Stimulated activated CD8-positive, alpha-beta memory T cell treated with anti-CD3 and anti-CD28 coated beads, Interleukin-7, amount 100 ng/mL, for 4 hours (primary cell): ENCODE data around the gene HTR2A.

ENCODE experiments used
- DNase-seq, 2 donors: peaks; one replicate each; pipeline ENCODE4 v3.0.0-alpha.2; 2020; ENCODE audit warnings: low read depth in 2 of 2

The HTR2A gene

DNA sequence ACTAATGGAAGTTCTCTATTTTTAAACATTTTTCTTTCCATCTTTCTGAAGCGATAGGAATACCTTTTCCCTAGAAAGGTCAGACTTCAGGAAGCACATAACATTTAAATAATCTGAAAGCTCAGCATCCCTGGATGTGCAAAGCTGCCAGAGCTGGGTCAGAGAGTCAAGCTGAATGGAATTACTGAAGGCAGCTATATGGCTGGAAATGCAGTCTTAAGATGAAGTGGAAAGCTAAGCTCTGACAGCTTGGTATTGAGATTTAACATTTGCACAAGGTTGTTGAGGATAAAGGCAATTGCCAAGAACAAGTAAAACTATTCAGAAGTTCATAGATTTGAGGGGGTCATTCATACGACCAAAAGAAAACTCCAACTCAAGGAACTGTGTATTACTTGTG lies 28.8 kb downstream of the HTR2A start:
- DNase-seq: no peak

DNA sequence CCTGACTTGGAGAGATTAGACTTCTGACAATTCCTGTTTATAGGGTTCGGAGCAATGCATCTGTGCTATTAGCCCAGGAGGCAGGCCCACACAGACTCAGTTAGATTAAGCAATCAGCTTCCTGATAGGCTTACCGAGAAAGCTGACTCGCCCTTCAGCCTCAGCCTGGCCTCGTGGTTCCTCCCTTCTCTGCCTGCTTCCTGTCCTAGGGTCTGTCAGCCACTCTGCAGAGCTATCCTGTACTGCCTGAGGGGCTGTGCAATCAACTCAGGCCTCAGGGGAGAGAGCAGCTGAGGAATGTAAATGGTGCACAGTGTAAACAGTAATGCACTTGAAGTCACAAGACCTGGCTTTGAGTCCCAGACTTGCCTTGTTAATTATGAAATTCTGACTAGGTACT lies 30.7 kb downstream of the HTR2A start:
- DNase-seq: no peak

DNA sequence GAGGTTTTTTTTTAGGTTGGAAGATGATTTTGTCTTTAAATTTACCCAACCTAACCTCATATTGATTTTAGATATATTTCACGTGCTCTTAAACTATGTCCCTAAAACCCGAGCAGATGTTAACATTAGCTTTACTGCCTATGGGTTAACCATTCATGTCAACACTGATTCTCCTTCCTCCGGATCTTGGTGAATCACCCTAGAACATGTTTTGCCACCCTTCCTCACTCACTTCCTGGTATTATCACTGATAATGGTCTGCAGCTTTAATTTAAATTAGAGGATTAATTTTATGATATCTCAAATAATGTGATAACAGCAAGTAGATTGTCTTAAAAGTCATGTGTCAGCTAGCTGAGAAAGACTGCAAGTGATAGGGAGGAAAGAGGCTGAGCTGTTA lies 31.9 kb downstream of the HTR2A start:
- no peak for DNase-seq

DNA sequence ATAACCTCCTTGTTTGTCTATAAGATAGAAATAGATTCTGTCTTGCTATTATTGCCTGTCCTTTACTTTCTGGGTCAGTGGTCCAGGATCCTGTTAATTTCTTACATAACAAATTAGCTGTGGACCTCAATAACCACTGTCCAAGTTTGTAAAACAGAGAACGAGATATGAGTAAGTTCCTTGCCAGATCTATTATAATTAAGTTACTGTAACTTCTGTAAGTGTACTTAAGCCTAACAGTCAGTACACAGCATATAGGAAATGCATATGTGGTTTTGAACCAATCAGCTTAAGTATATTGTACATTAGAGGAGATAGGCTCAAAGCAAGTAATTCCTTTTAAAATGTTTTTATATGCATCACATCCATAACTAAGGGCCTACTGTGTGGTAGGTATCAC lies 34.9 kb downstream of the HTR2A start:
- no peak for DNase-seq

DNA sequence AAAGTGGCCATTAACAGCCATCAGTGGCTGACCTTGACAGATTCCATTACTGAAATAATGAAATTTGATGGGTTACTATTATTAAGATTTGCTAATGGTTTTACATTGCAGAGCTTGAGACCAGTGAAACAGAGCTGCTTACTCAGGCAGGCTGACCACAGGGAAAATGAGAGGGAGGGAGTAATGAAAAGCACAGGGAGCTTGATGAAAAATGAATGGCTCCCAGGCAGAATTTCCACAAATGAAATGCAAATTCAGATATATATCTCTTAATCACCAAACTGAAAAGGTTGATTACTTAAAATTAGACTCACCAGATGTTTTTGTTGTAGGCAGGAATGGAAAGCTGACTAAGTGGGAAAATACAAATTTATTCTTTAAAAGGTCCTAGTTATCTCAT lies 36.1 kb downstream of the HTR2A start:
- DNase-seq: no peak

DNA sequence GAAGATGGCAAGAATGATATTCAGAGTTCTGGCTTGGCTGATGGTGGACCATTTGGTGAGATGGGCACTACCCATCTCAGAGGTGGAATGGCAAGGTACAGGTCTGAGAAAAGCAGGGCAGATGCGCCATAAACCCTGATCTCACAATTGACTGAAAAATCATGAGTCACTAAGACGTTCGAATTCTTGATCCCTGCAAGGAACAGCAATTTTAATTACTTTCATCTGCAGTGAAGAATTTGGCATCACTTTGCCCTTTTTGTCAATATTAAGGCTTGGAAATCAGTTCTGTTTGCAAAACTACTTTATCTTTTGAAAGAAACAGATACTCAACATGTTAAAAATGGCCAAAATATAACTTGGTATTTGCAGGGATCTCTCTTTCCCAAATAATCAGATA lies 38.1 kb downstream of the HTR2A start:
- DNase-seq: no peak

DNA sequence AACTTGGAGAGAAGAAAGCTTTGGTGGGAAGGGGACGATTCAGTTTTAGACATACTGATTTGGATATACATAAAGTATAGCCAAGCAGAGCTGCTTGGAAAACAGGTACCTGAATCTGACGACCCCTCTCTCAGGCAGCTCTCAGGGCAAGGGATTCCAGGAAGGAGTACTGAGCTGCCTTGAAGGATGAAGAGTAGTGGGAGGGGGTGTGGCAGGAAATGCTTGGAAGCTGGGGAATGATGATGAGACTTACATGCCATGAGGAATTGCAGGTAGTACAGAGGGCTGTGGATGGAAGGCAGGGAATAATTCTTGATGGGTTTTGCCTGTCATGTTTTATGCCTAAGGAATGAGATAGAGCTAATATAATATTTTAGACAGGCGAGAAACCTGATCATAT lies 38.7 kb downstream of the HTR2A start:
- DNase-seq: no peak

DNA sequence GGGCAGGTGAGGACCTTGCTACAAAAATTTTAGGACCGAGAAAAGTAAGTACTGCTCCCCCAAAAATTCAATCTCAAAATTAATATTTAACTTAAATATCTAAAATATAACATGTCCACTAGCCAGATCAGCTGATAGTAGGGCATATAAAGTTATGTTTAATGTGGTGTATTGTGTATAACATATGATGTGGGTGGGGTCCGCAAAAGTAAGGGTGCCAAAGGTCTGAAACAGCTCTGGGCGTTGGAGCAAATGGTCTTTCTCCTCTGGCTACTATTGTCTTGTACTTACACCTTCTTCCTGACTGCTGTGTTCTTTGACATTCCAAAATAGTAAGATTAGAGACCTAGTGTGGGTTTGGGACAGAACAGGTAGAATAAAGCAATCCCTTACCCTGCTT lies 41.2 kb downstream of the HTR2A start:
- DNase-seq: no peak

DNA sequence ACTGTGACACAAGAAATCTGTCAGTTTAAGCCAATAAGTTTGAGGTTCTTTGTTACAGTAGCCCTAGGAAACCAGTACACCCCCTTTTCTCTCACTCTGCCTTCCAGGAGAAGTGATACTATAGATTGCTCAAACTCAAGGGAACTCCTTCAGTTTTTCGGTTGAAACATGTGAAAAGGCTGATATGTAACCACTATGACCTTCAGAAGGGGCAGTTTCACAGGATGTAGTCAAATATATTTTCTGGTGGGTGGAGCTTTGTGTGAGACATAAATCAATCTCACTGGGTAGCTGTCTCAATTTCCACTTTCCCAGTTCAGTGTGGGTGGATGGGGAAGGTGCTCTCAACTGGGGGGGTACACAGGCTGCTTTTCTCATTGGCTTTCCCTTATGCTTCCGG lies 41.7 kb downstream of the HTR2A start:
- DNase-seq: no peak

DNA sequence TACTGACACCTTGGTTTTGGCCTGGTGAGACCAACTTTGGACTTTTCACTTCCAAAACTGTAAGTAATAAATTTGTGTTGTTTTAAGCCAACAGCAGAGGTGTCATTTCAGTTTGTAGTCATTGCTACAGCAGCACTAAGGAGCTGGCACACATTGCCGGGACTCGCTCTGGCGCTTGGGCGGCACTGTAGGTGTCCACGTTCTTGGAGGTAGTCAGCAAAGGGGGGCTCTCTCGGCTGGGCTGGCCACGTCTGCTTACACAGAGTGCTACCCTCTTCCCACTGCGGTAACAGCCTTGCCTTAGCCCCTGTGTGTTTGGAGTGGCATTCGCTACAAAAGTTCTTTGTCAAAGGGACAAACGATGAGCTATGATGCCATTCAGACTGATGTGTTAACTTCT lies 44.7 kb downstream of the HTR2A start:
- DNase-seq: no peak

DNA sequence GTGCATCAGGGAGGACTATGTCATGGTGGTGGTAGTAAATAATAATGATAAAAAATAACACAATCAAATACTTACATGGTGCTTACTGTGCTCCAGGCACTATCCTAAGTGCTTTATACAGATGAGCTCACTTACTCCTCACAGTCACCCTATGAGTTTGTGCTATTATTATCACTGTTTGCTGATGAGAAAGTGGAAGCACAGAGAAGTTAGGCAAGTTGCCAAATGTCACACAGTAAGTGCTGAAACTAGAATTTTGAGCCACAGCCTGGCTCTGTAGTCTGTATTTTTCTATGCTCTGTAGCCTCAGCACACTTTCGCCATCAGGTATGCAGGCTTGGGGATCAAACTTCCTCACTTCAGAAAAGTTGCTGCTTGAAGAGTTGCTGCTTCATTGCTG lies 46.6 kb downstream of the HTR2A start:
- DNase-seq: no peak

DNA sequence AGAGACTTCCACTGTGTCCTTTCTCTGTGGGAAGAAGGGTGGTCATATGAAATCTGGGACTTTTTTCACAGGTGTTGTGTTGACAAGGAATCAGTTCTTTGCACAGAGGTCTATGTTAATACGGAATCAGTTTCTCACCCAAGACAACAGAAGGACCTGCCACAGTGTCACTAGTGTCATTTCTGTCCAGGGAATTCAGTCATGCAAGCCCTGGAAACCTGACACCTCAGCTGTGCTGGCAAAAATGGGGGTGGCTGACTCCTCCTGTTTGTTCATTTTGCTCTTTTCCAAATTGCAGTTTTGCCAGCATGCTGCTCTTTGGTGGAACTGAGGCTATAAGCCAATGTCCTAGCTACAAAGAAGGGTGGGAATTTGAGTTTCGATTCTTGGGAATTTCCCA lies 50.1 kb downstream of the HTR2A start:
- DNase-seq: no peak

DNA sequence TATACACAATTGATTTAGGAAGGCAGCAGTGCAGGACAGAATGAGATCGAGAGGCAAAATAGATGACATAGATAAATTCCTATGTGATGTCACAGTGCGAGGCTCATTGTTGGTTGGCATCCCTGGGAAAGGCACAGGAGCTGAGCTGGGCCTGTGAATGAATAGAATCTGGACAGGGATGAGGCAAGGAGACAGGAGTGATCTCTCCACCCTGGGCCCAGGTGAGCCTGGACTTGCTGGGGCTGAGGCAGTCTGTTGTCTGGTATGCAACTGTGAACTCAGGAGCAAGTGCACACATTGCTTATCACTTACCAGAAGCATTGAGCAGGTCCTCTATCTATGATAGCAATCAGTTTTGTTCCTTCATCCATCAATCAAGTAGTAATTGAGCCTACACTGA lies 51.7 kb downstream of the HTR2A start:
- DNase-seq: no peak

DNA sequence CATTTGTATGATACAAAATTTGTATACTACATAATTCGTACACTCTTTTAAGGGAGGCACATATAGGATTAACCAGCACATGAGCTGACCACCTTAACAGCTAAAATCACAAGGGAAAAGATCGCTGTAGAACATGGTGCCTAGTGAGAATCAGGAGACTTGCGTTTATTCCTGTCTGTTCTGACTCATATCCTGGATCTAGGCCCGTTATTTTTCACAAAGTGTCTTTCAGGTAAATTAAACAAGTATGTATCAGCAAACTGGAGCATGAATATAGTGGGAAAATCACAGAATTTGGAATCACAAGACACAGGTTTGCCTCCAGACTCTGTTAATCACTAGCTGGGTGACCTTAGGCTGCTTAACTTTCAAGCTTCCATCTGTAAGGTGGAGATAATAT lies 52.4 kb downstream of the HTR2A start:
- no peak for DNase-seq

DNA sequence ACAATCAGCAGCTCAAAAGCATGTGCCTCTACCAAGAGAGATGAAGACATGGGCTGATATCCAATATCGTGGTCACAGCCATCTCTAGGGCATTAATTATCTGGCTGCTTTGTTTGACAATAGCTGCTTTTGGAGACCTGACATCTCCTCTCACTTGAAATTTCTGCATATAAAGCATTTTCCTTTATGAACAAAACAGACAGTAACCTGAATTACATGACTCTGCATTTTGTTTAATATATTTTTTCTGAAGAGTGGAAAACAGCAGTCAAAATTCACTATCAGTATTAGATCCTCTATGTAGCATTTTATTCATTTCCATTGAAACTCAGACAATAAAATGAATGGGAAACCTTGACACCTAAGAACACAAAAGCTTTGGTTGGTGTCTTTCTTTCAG lies 57.5 kb downstream of the HTR2A start:
- no peak for DNase-seq

DNA sequence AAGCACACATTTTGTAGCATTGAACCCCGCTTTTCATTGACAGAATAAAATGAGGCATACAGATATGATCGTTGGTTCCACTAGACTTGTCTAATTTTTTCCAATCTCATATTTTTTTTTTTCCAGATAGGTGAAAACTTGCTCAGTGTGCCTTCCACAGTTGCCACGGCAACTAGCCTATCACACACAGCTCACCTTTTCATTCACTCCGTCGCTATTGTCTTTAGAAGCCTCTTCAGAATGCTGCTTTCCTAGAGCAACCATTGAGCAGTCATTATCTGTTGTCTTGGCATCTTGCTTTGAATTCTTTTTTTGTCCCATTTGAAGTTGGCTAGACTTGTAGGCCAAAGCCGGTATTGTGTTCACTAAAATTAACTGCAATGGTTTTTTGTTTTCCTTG lies 62.2 kb downstream of the HTR2A start:
- DNase-seq: no peak

DNA sequence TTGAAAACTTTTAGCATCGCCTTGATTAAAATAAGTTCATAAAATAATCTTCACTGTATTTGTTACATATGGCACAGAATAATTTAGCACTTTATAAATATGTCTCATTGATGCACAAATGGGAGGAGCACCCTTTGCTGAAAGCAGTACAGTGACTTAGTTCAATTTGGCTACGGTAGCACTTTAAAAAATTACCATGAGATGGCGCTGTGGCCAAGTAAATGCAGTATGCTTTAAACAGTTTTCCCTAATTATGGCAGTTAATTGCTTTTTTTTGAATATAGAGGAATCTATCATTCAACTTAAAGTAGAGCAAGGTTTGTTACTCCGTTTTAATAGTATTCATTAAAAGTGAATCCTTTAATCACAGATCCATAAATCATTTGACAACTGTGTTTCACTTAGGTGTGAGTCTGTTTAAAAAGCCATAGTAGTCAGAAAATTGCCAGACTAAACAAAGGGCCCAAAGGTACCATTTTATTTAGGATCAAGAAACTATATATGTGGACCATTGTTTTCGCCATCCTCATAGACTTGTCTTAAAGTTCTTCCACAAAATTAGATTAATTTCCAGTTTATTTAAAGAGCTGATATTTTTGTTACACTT lies 65.2 kb downstream of the HTR2A start:
- DNase-seq: no peak

DNA sequence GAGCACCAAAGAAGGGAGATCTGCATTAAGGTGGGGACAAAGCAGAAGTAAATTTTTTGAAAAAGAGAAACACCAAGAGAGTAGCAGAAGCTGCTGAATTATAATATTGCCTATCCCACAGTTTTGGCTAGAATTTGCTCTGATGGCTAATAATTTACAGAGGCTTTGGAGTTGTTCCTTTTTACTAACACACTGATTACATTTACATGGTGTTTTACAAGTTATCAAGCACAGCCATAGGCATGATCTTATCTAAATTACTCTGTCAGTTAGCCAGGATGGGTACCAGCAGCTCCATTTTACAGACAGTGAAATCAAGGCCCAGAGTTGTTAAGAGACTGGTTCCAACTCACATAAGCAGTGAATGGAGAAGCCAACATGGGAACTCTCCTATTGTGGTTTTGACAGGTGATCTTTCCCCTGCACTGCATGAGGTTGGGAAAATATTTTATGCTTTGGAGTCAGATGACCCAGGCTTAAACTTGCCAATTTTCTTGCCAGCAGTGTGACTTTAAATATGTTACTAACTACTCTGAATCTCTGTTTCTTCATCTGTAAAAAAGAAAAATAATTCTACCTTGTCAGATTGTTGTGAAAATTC lies 66.3 kb downstream of the HTR2A start:
- DNase-seq: no peak

DNA sequence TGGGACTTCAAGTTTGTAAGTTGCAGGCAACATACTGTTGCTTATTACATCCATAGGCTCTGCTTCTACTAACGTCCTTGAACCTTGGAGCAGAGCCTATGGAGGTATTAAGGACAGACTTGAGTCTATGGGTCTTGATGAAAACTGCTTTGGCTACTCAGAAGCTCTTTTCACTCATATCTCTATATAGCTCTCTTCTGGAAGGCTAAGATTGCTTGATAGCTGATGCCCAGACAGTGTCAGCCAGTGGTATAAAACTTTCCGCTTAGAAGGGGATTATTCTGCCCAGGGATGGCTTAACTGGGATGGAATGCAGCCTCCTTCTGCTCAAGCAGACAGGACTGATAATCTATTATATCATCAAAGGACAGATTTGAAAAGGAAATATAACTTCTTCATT lies 74.3 kb downstream of the HTR2A start:
- DNase-seq: no peak

DNA sequence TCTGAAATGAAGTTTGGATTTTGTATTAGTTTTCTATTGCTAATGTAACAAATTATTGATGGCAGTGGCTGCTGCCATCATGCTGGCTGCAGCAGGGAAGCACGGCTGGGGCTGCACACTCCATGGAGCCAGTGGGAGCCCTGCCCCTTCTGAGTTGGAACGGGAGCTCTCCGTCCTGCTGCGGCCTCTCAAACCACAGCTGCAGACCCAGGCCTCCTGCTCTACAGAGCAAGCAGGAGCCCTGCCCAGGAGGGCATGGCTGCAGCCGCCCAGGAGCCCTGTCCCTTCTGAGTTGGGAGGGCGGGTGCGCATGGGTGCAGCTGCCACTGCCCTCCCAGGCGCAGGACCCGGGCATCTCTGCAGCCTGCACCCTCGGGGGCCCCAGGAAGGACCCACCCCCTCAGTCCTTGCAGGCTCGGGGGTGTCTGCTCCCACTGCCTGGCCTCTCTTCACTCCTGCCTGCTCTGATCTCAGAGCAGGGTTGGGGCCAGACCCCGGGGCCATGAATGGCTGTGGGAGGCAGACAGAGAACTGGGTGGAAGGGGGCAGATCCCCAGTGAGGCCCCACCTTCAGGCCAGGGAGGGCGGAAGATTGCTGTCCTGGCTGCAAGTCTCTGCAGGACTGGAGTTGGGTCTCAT lies 78.9 kb downstream of the HTR2A start:
- no peak for DNase-seq

DNA sequence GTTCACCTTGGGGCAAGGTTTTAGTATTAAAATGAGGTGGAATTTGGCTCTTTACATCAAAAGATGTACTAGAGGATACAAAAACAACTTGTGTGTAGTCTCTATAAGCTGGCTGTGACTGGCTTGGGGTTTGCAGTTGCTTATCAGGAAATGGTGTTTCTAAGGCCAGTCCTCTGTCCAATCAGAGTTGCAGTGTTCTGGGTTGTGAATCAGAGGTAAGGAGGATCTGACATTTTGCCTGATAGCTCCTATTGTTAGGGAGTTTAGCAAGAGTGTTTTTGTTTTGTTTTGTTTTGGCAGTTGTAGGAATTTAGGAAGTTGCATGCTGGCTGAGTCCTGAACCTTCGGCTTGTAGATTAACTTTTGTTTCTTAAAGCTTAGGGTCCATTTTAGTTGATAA lies 79.8 kb downstream of the HTR2A start:
- no peak for DNase-seq

DNA sequence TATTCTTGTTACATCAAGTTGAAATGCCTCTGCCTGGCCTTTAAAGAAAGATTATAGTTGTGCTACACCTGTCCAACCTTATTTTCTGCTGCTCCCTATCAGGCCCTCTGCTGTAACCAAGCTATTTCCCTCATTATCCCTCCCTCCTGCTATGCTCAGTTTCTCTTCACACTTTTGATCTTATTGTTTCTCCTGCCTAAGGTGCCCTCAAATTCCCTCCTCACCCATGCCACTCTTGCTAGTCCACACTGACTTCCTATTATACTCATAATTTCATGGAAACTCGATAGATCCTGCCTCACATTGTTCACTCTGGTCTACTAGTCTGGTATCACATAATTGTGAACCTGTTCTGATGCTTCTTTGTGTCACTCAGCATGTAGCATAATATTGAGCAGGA lies 80.5 kb downstream of the HTR2A start:
- no peak for DNase-seq

DNA sequence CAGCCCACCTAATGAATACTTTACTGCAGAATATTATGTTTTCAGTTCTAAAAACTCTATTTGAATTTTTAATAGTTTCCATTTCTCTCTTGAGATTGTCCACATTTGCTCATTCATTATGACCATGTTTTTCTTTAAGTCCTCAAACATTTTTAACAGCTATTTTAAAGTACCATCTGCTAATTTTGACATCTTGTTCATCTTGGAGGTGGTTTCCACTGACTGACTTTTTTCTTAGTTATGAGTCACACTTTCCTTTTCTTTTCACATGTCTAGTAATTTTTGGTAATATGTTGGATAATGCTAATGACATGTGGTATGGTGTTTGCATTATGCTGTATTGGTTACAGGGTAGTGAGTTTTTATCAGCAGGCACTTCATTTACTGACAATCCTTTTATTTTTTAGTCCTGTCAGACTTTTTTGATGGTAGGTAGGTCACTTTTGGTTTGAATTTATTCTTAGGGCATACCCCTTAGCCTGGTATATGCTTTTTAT lies 84.5 kb downstream of the HTR2A start:
- no peak for DNase-seq

DNA sequence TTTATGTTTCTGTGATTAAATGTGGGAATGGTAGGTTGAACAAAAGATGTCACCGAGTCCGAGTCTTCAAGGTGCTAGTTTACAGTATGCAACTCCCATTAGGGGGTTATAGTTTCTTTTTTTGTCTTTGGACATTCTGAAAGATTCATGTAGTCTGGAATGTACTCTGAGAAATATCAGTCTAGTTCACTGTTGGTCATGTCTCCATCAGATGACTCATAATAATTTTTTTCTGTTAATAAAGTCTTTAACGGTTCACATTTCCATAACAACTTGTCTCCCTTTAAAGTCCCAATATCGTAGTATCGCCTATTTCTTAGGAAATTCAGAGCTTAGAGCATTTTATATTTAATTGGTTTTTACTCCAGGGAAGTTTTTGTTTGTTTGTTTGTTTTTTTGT lies 86.4 kb downstream of the HTR2A start:
- no peak for DNase-seq
